Measurements from ENCODE around the gene SETDB2.
A peak's percentile ranks its signal among the peaks of the same experiment; 100 is the strongest.

Gene SETDB2

GRCh38 chr13:49435992-49436391 is 8.1 kb upstream of the SETDB2 start:
- DNase-seq (ENCODE audit: low spot score), result no peak

- no peak for DNase-seq (ENCODE audit: low spot score)
These were observed 7.2 kb upstream of the SETDB2 start for GRCh38 chr13:49436890-49437289.

- DNase-seq (ENCODE audit: low spot score), result no peak
These were observed 6.4 kb upstream of the SETDB2 start for GRCh38 chr13:49437705-49438104.

- DNase-seq (ENCODE audit: low spot score), result no peak
These were observed 4.5 kb upstream of the SETDB2 start for GRCh38 chr13:49439609-49440008.

- DNase-seq (ENCODE audit: low spot score), result no peak
These were observed 2.8 kb upstream of the SETDB2 start for GRCh38 chr13:49441312-49441711.

- peak; percentile 39 for DNase-seq (ENCODE audit: low spot score)
These were observed 2.2 kb upstream of the SETDB2 start for GRCh38 chr13:49441846-49442245.

- DNase-seq (ENCODE audit: low spot score), result peak; percentile 30
These were observed 744 bp upstream of the SETDB2 start for GRCh38 chr13:49443357-49443703.

- peak; percentile 47 for DNase-seq (ENCODE audit: low spot score)
These were observed 686 bp downstream of the SETDB2 start for GRCh38 chr13:49444524-49445395.

GRCh38 chr13:49446473-49446872 is 2.4 kb downstream of the SETDB2 start:
- DNase-seq (ENCODE audit: low spot score), result no peak

- DNase-seq (ENCODE audit: low spot score), result no peak
These were observed 4.7 kb downstream of the SETDB2 start for GRCh38 chr13:49448753-49449152.

- DNase-seq (ENCODE audit: low spot score), result peak; percentile 36
These were observed 6.2 kb downstream of the SETDB2 start for GRCh38 chr13:49450105-49450819.

GRCh38 chr13:49452725-49453457 is 8.8 kb downstream of the SETDB2 start:
- no peak for DNase-seq (ENCODE audit: low spot score)

- no peak for DNase-seq (ENCODE audit: low spot score)
These were observed 9.4 kb downstream of the SETDB2 start for GRCh38 chr13:49453465-49453864.

GRCh38 chr13:49454388-49455006 is 10.4 kb downstream of the SETDB2 start:
- DNase-seq (ENCODE audit: low spot score), result peak; percentile 64

GRCh38 chr13:49455007-49455398 is 10.9 kb downstream of the SETDB2 start:
- no peak for DNase-seq (ENCODE audit: low spot score)

- no peak for DNase-seq (ENCODE audit: low spot score)
These were observed 12.1 kb downstream of the SETDB2 start for GRCh38 chr13:49456156-49456555.

- DNase-seq (ENCODE audit: low spot score), result no peak
These were observed 13.1 kb downstream of the SETDB2 start for GRCh38 chr13:49457221-49457620.

- peak; percentile 39 for DNase-seq (ENCODE audit: low spot score)
These were observed 15.5 kb downstream of the SETDB2 start for GRCh38 chr13:49459580-49459979.

- DNase-seq (ENCODE audit: low spot score), result no peak
These were observed 20.0 kb downstream of the SETDB2 start for GRCh38 chr13:49464085-49464484.

- DNase-seq (ENCODE audit: low spot score), result no peak
These were observed 20.7 kb downstream of the SETDB2 start for GRCh38 chr13:49464621-49465325.

- no peak for DNase-seq (ENCODE audit: low spot score)
These were observed 22.3 kb downstream of the SETDB2 start for GRCh38 chr13:49466292-49466838.
